ENCODE results near the gene SERF1B. TPM values are rescaled to one million over a fixed set of nuclear protein-coding genes. Genes with fewer than 3 reads are reported as not detected.
"Not testable (repeated sequence)": the region's sequence is repeated elsewhere in the genome, so short reads cannot be mapped to it uniquely, and the experiment has no call there.

The SERF1B gene
- 10 to 100 TPM; 10.3 to 13.8 TPM for total RNA-seq

- peak; percentile 95 for ATAC-seq
- H3K4me1 Mint-ChIP-seq; H3K9me3 Mint-ChIP-seq (ENCODE audit: low read depth); H3K36me3 Mint-ChIP-seq (ENCODE audit: low read depth); DNase-seq; POLR2A ChIA-PET; CTCF ChIA-PET; intact Hi-C loops (cut with DNase I, micrococcal nuclease); H3K4me3 Mint-ChIP-seq; H3K27ac Mint-ChIP-seq; H3K27me3 Mint-ChIP-seq: not testable (repeated sequence)
Observed at GRCh38 chr5:70025106-70025844, at the start of gene SERF1B. TSS of gene SERF1B (plus strand) at chr5:70025251. CDS start at chr5:70025452, 201 bp downstream.

GRCh38 chr5:69991713-69992112 is 33.3 kb upstream of the SERF1B start:
- H3K27me3 Mint-ChIP-seq; ATAC-seq; H3K36me3 Mint-ChIP-seq (ENCODE audit: low read depth); DNase-seq; intact Hi-C loops (cut with DNase I, micrococcal nuclease); H3K4me1 Mint-ChIP-seq; POLR2A ChIA-PET; CTCF ChIA-PET; H3K9me3 Mint-ChIP-seq (ENCODE audit: low read depth); H3K4me3 Mint-ChIP-seq; H3K27ac Mint-ChIP-seq: not testable (repeated sequence)

- H3K4me1 Mint-ChIP-seq; POLR2A ChIA-PET; DNase-seq; H3K27me3 Mint-ChIP-seq; H3K9me3 Mint-ChIP-seq (ENCODE audit: low read depth); CTCF ChIA-PET; H3K36me3 Mint-ChIP-seq (ENCODE audit: low read depth); intact Hi-C loops (cut with DNase I, micrococcal nuclease); H3K27ac Mint-ChIP-seq; H3K4me3 Mint-ChIP-seq: not testable (repeated sequence)
- ATAC-seq = peak; percentile 19
Observed at GRCh38 chr5:69995535-69995934, 29.5 kb upstream of the SERF1B start.

- intact Hi-C loops (cut with DNase I, micrococcal nuclease); DNase-seq; H3K4me1 Mint-ChIP-seq; CTCF ChIA-PET; H3K36me3 Mint-ChIP-seq (ENCODE audit: low read depth); H3K27me3 Mint-ChIP-seq; ATAC-seq; POLR2A ChIA-PET; H3K4me3 Mint-ChIP-seq; H3K27ac Mint-ChIP-seq; H3K9me3 Mint-ChIP-seq (ENCODE audit: low read depth): not testable (repeated sequence)
Observed at GRCh38 chr5:70020660-70021059, 4.4 kb upstream of the SERF1B start.

GRCh38 chr5:70025845-70026145 is 744 bp downstream of the SERF1B start:
- POLR2A ChIA-PET; CTCF ChIA-PET; H3K4me1 Mint-ChIP-seq; DNase-seq; H3K9me3 Mint-ChIP-seq (ENCODE audit: low read depth); H3K4me3 Mint-ChIP-seq; intact Hi-C loops (cut with DNase I, micrococcal nuclease); H3K27me3 Mint-ChIP-seq; H3K27ac Mint-ChIP-seq; H3K36me3 Mint-ChIP-seq (ENCODE audit: low read depth): not testable (repeated sequence)
- ATAC-seq = peak; percentile 34

GRCh38 chr5:70031204-70031603 is 6.2 kb downstream of the SERF1B start:
- ATAC-seq; H3K36me3 Mint-ChIP-seq (ENCODE audit: low read depth): not testable (repeated sequence)

GRCh38 chr5:70041411-70041810 is 16.4 kb downstream of the SERF1B start:
- H3K36me3 Mint-ChIP-seq (ENCODE audit: low read depth); ATAC-seq; POLR2A ChIA-PET; intact Hi-C loops (cut with DNase I, micrococcal nuclease); H3K4me1 Mint-ChIP-seq; CTCF ChIA-PET; H3K4me3 Mint-ChIP-seq; DNase-seq; H3K27me3 Mint-ChIP-seq; H3K27ac Mint-ChIP-seq; H3K9me3 Mint-ChIP-seq (ENCODE audit: low read depth): not testable (repeated sequence)

More at GRCh38 chr5:70031204-70031603, 6.2 kb downstream of the SERF1B start:
- POLR2A ChIA-PET; intact Hi-C loops (cut with DNase I, micrococcal nuclease); H3K27me3 Mint-ChIP-seq; H3K4me3 Mint-ChIP-seq; CTCF ChIA-PET; H3K9me3 Mint-ChIP-seq (ENCODE audit: low read depth); H3K4me1 Mint-ChIP-seq; H3K27ac Mint-ChIP-seq; DNase-seq: not testable (repeated sequence)

- H3K27me3 Mint-ChIP-seq; CTCF ChIA-PET; H3K27ac Mint-ChIP-seq; H3K4me1 Mint-ChIP-seq; POLR2A ChIA-PET; DNase-seq; H3K36me3 Mint-ChIP-seq (ENCODE audit: low read depth); intact Hi-C loops (cut with DNase I, micrococcal nuclease); H3K9me3 Mint-ChIP-seq (ENCODE audit: low read depth); H3K4me3 Mint-ChIP-seq: not testable (repeated sequence)
- ATAC-seq = peak; percentile 50
Observed at GRCh38 chr5:70049790-70050142, 24.7 kb downstream of the SERF1B start.

- POLR2A ChIA-PET; intact Hi-C loops (cut with DNase I, micrococcal nuclease); DNase-seq; H3K4me1 Mint-ChIP-seq; H3K9me3 Mint-ChIP-seq (ENCODE audit: low read depth); H3K36me3 Mint-ChIP-seq (ENCODE audit: low read depth); H3K27ac Mint-ChIP-seq; H3K4me3 Mint-ChIP-seq; ATAC-seq; H3K27me3 Mint-ChIP-seq; CTCF ChIA-PET: not testable (repeated sequence)
Observed at GRCh38 chr5:70056289-70056942, 31.4 kb downstream of the SERF1B start.

GRCh38 chr5:70057140-70057539 is 32.1 kb downstream of the SERF1B start:
- H3K9me3 Mint-ChIP-seq (ENCODE audit: low read depth); DNase-seq; H3K27ac Mint-ChIP-seq; H3K36me3 Mint-ChIP-seq (ENCODE audit: low read depth); intact Hi-C loops (cut with DNase I, micrococcal nuclease); H3K27me3 Mint-ChIP-seq; CTCF ChIA-PET; H3K4me3 Mint-ChIP-seq; H3K4me1 Mint-ChIP-seq; POLR2A ChIA-PET: not testable (repeated sequence)
- ATAC-seq = peak; percentile 53

GRCh38 chr5:70077632-70078031 is 52.6 kb downstream of the SERF1B start:
- CTCF ChIA-PET; H3K9me3 Mint-ChIP-seq (ENCODE audit: low read depth); ATAC-seq; POLR2A ChIA-PET; H3K36me3 Mint-ChIP-seq (ENCODE audit: low read depth); DNase-seq; H3K27me3 Mint-ChIP-seq; H3K4me3 Mint-ChIP-seq; H3K4me1 Mint-ChIP-seq; intact Hi-C loops (cut with DNase I, micrococcal nuclease); H3K27ac Mint-ChIP-seq: not testable (repeated sequence)

- H3K36me3 Mint-ChIP-seq (ENCODE audit: low read depth); H3K4me1 Mint-ChIP-seq; CTCF ChIA-PET; H3K27ac Mint-ChIP-seq; intact Hi-C loops (cut with DNase I, micrococcal nuclease); ATAC-seq; H3K27me3 Mint-ChIP-seq; POLR2A ChIA-PET; H3K4me3 Mint-ChIP-seq; DNase-seq; H3K9me3 Mint-ChIP-seq (ENCODE audit: low read depth): not testable (repeated sequence)
Observed at GRCh38 chr5:70088907-70089464, 63.9 kb downstream of the SERF1B start.

Measured in activated CD4-positive, alpha-beta T cell treated with anti-CD3 and anti-CD28 coated beads for 36 hours (primary cell).